Kidney epithelial cell (primary cell): ENCODE data around the gene TFPT. TPM values are rescaled to one million over a fixed set of nuclear protein-coding genes. Genes with fewer than 3 reads are reported as not detected.
A peak's percentile ranks its signal among the peaks of the same experiment; 100 is the strongest.
"Not testable (repeated sequence)": the region's sequence is repeated elsewhere in the genome, so short reads cannot be mapped to it uniquely, and the experiment has no call there.

ENCODE experiments used
- DNase-seq: peaks from one replicate; pipeline ENCODE4 v3.0.0-alpha.2; 2010; ENCODE audit warnings: low read depth
- H3K27me3 ChIP-seq: 2 replicates; pipeline ENCODE4 v1.6.0; 2011; ENCODE audit warnings: low read length; ENCODE audit not compliant: control insufficient read depth, insufficient read depth
- H3K36me3 ChIP-seq: 2 replicates; pipeline ENCODE4 v1.5.1; 2011; ENCODE audit warnings: low read length; ENCODE audit not compliant: control insufficient read depth, insufficient read depth
- H3K4me3 ChIP-seq: 2 replicates; pipeline ENCODE4 v1.5.1; 2011; ENCODE audit warnings: low read depth, mild to moderate bottlenecking, control low read depth, low read length
- CTCF ChIP-seq: IDR thresholded peaks from 2 replicates; pipeline ENCODE4 v1.5.1; 2011; ENCODE audit warnings: mild to moderate bottlenecking, moderate library complexity, low read length, control low read depth, inconsistent platforms; ENCODE audit not compliant: insufficient read depth, poor library complexity, severe bottlenecking
- total RNA-seq: library from RNA; depleted of rRNA; stranded (reverse); fragments of >200 nt; gene quantifications from 2 replicates; pipeline ENCODE4 v1.2.3, GENCODE V29; 2015

Gene TFPT
- total RNA-seq, 1 donor from 2014 or later = 31.0 TPM

- peak overlapping the region; percentile 11 for H3K4me3 ChIP-seq
- H3K36me3 ChIP-seq = no peaks in the 10 kb centered on the region
- no peak for DNase-seq
Measured at GRCh38 chr19:54096617-54097106, 18.8 kb downstream of the TFPT start.

GRCh38 chr19:54095859-54096616 lies 19.4 kb downstream of the TFPT start:
- H3K27me3 ChIP-seq, DNase-seq, H3K36me3 ChIP-seq: not testable (repeated sequence)
- peak overlapping the region; percentile 27 for H3K4me3 ChIP-seq

More at GRCh38 chr19:54096617-54097106, 18.8 kb downstream of the TFPT start:
- peak; percentile 31 for TF ChIP-seq CTCF
- H3K27me3 ChIP-seq = peaks cover 7% of the 10 kb centered on the region

GRCh38 chr19:54095136-54095858 lies 20.2 kb downstream of the TFPT start:
- Histone ChIP-seq H3K36me3 (no peaks in the 10 kb centered on the region), H3K27me3 (peaks cover 7% of the 10 kb centered on the region), H3K4me3 (peak overlapping the region; percentile 27)
- no peak for DNase-seq
- no peak for TF ChIP-seq CTCF

GRCh38 chr19:54094426-54095000 lies 20.9 kb downstream of the TFPT start:
- Histone ChIP-seq H3K36me3 (no peaks in the 10 kb centered on the region), H3K4me3 (no peak overlapping the region), H3K27me3 (peaks cover 7% of the 10 kb centered on the region)
- no peak for TF ChIP-seq CTCF
- no peak for DNase-seq

- no peak for TF ChIP-seq CTCF
- H3K36me3 ChIP-seq = no peaks in the 10 kb centered on the region
- DNase-seq = no peak
- H3K27me3 ChIP-seq = no peaks in the 10 kb centered on the region
- H3K4me3 ChIP-seq = no peak overlapping the region
Measured at GRCh38 chr19:54084410-54084809, 31.0 kb downstream of the TFPT start.

GRCh38 chr19:54081032-54081431 lies 34.4 kb downstream of the TFPT start, which contains the start of gene TARM1:
TARM1 (minus strand) TSS chr19:54081365; CDS start chr19:54081340, 25 bp downstream.
- no peak for DNase-seq
- Histone ChIP-seq H3K27me3 (no peaks in the 10 kb centered on the region), H3K36me3 (no peaks in the 10 kb centered on the region), H3K4me3 (no peak within 1 kb of the TSS)
- no peak for TF ChIP-seq CTCF
